Measurements from ENCODE around the gene GRIP2.

DNA sequence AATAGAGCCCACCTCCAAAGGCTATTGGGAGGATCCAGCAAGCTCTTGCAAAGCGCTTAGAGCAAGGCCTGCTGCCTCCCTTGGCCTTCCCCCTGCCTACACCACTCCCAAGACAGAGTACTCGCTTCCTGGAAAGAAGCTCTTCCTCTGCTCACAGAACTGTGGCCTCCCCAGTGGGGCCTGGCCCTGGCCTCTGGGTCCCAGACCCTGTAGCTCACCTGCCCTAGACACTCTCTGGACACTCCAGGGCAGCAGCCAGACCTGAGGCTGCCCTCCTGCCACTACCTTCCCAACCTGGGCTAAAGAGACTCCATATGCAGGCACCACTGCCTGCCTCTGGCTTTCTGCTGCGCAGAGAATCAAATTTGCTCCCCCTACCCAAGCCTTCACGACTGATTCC is 49.9 kb downstream of the GRIP2 start:
- no peak for TF ChIP-seq YY1 (IDR thresholded peaks at IDR 0.05; ENCODE audit: insufficient read depth, insufficient read length)
- TF ChIP-seq ZNF274 (IDR thresholded peaks at IDR 0.05; ENCODE audit: low read depth, low read length) = no peak
